Measurements from ENCODE around the gene MYO9B.

- TF ChIP-seq CTCF (IDR thresholded peaks at IDR 0.05; ENCODE audit: insufficient read depth, low read length, poor library complexity, severe bottlenecking): no peak
- TF ChIP-seq EZH2phosphoT487 (conservative IDR thresholded peaks at IDR 0.05; ENCODE audit: low read length): no peak
Observed at GRCh38 chr19:17178291-17178690, 102.7 kb downstream of the MYO9B start.
